MM.1S (cell line): ENCODE measurements around the gene PPP4C.

Experiments used
- DNase-seq: peaks from one replicate; pipeline ENCODE4 v3.0.0-alpha.2; 2015
- H2AFZ ChIP-seq: fragments of 300-600 bp; sonication (generic); 2 replicates; pipeline ENCODE4 v1.6.0; 2016; ENCODE audit warnings: antibody characterized with exemption, low read length
- H3F3A ChIP-seq: fragments of 300-600 bp; sonication (generic); 2 replicates; pipeline ENCODE4 v1.6.1; 2016; ENCODE audit warnings: mild to moderate bottlenecking, antibody characterized with exemption, low read length, moderate library complexity, mixed read lengths; ENCODE audit not compliant: insufficient read depth
- H3K27ac ChIP-seq: fragments of 300-600 bp; sonication (generic); 2 replicates; pipeline ENCODE4 v1.5.1; 2016; ENCODE audit warnings: mild to moderate bottlenecking, low read length
- H3K27me3 ChIP-seq: fragments of 300-600 bp; sonication (generic); replicated peaks from 2 replicates; pipeline ENCODE4 v1.6.0; 2016; ENCODE audit warnings: low read length; ENCODE audit not compliant: insufficient read depth
- H3K36me3 ChIP-seq: fragments of 300-600 bp; sonication (generic); replicated peaks from 2 replicates; pipeline ENCODE4 v1.6.1; 2016; ENCODE audit warnings: mild to moderate bottlenecking, low read length, mixed read lengths; ENCODE audit not compliant: insufficient read depth
- H3K4me1 ChIP-seq: fragments of 300-600 bp; sonication (generic); 2 replicates; pipeline ENCODE4 v1.6.1; 2016; ENCODE audit warnings: low read length, mixed read lengths
- H3K4me2 ChIP-seq: fragments of 300-600 bp; sonication (generic); 2 replicates; pipeline ENCODE4 v1.6.0; 2016; ENCODE audit warnings: low read depth, low read length
- H3K4me3 ChIP-seq: fragments of 300-600 bp; sonication (generic); 2 replicates; pipeline ENCODE4 v1.5.1; 2016; ENCODE audit warnings: low read length, mixed read lengths
- H3K79me2 ChIP-seq: fragments of 300-600 bp; sonication (generic); 2 replicates; pipeline ENCODE4 v1.6.1; 2016; ENCODE audit warnings: mixed run types, low read length, mixed read lengths
- H3K9ac ChIP-seq: fragments of 300-600 bp; sonication (generic); 2 replicates; pipeline ENCODE4 v1.6.1; 2016; ENCODE audit warnings: low read length, mixed read lengths
- H3K9me2 ChIP-seq: fragments of 300-600 bp; sonication (generic); replicated peaks from 2 replicates; pipeline ENCODE4 v1.6.1; 2016; ENCODE audit warnings: mild to moderate bottlenecking, low read length, mixed read lengths; ENCODE audit not compliant: insufficient read depth
- H3K9me3 ChIP-seq: fragments of 300-600 bp; sonication (generic); replicated peaks from 2 replicates; pipeline ENCODE4 v1.6.1; 2016; ENCODE audit warnings: mild to moderate bottlenecking, low read length, mixed read lengths; ENCODE audit not compliant: insufficient read depth
- H4K20me1 ChIP-seq: fragments of 300-600 bp; sonication (generic); 2 replicates; pipeline ENCODE4 v1.6.1; 2016; ENCODE audit warnings: mild to moderate bottlenecking, low read length, moderate library complexity, mixed read lengths; ENCODE audit not compliant: insufficient read depth
- EZH2 ChIP-seq: fragments of 300-600 bp; sonication (generic); optimal IDR thresholded peaks from 2 replicates; pipeline ENCODE3; 2017; ENCODE audit warnings: low read depth, mild to moderate bottlenecking, antibody characterized with exemption, low read length, mixed read lengths
- EZH2phosphoT487 ChIP-seq: fragments of 300-600 bp; sonication (generic); IDR thresholded peaks from 2 replicates; pipeline ENCODE4 v1.6.1; 2018; ENCODE audit warnings: antibody characterized with exemption, low read length
- TF ChIP-seq, protein P1 (sequence below): fragments of 300-600 bp; sonication (generic); IDR thresholded peaks from 2 replicates; pipeline ENCODE4 v1.5.1; 2016; ENCODE audit warnings: antibody characterized with exemption, low read length, mixed read lengths

Gene PPP4C

DNA sequence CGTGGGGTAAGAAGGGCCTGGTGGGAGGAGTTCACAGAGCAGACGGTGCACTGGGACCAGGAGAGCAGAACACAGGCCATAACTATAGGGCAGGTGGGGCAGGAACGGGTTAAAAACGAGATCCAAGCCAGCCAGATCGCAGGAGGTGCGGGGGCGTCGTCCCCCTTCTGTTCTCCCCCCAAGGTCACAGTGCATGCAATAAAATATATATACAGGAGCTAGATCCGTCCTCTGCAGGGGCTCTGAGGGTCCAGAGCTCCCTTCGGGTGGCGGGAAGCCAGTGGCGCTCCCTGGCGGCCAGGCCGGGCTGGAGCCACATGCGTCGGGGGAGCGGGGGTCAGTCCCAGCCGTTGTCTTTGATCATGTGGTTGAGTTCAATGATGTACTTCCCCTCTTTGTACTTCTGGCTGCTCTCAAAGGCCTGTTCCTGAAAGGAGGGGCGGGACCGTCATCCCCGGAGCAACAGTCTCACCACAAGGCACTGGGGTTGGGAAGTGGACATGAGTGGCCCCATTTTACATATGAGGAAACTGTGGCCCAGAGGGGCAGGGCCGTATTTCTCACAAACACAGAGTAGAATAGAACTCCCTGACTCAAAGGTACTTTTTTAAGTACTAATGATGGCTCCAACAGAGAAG lies 16.7 kb downstream of the PPP4C start:
- H3K9me3 ChIP-seq, result no peaks in the 10 kb centered on the region
- H3K27me3 ChIP-seq, result no peaks in the 10 kb centered on the region
- peak overlapping the region; percentile 95 for H3K4me2 ChIP-seq
- no peaks in the 10 kb centered on the region for H3K9me2 ChIP-seq
- peaks cover 24% of the 10 kb centered on the region for H3K4me1 ChIP-seq
- peak overlapping the region; percentile 67 for H3K9ac ChIP-seq
- TF ChIP-seq, protein P1, sequence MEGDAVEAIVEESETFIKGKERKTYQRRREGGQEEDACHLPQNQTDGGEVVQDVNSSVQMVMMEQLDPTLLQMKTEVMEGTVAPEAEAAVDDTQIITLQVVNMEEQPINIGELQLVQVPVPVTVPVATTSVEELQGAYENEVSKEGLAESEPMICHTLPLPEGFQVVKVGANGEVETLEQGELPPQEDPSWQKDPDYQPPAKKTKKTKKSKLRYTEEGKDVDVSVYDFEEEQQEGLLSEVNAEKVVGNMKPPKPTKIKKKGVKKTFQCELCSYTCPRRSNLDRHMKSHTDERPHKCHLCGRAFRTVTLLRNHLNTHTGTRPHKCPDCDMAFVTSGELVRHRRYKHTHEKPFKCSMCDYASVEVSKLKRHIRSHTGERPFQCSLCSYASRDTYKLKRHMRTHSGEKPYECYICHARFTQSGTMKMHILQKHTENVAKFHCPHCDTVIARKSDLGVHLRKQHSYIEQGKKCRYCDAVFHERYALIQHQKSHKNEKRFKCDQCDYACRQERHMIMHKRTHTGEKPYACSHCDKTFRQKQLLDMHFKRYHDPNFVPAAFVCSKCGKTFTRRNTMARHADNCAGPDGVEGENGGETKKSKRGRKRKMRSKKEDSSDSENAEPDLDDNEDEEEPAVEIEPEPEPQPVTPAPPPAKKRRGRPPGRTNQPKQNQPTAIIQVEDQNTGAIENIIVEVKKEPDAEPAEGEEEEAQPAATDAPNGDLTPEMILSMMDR, result peak; percentile 92
- no peak for TF ChIP-seq EZH2
- peaks cover 22% of the 10 kb centered on the region for H3F3A ChIP-seq
- H2AFZ ChIP-seq, result peak overlapping the region; percentile 59
- peaks cover 21% of the 10 kb centered on the region for H3K79me2 ChIP-seq
- H3K27ac ChIP-seq, result peak overlapping the region; percentile 71
- no peaks in the 10 kb centered on the region for H4K20me1 ChIP-seq
- no peaks in the 10 kb centered on the region for H3K36me3 ChIP-seq
- peak overlapping the region; percentile 75 for H3K4me3 ChIP-seq
- peak; percentile 88 for DNase-seq

DNA sequence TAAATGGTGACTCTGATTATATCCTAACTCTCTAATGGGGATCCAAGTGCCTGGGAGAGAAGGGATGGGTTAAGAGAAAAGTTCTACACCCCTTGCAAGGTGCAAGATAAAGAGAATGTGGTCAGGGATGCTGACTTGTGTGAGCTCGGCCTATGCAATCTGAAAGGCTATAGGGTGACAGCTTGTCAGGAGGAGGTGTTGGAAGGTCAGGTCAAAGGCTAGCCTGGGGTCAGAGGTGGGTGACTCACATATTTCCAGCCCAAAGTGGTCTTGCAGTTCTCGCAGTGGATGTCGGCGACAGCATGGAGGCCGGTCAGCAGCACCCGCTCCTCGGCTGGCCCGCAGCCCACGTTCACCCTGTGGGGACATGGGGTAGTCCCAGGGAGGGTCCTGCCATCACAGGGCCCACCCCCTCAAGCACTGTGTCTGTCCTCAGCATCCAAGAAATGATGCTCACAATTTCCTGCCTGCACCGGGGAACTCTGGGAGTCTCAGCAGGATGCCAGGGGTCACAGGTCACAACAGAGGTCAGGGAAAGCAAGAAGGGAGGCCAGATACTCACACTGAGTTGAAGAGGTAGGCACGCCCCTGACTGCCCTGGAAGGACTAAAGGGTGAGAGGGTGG lies 18.9 kb downstream of the PPP4C start:
- no peak overlapping the region for H2AFZ ChIP-seq
- peaks cover 21% of the 10 kb centered on the region for H3K79me2 ChIP-seq
- peak overlapping the region; percentile 95; the same call in 1 of the 2 replicates for H3K9ac ChIP-seq

DNA sequence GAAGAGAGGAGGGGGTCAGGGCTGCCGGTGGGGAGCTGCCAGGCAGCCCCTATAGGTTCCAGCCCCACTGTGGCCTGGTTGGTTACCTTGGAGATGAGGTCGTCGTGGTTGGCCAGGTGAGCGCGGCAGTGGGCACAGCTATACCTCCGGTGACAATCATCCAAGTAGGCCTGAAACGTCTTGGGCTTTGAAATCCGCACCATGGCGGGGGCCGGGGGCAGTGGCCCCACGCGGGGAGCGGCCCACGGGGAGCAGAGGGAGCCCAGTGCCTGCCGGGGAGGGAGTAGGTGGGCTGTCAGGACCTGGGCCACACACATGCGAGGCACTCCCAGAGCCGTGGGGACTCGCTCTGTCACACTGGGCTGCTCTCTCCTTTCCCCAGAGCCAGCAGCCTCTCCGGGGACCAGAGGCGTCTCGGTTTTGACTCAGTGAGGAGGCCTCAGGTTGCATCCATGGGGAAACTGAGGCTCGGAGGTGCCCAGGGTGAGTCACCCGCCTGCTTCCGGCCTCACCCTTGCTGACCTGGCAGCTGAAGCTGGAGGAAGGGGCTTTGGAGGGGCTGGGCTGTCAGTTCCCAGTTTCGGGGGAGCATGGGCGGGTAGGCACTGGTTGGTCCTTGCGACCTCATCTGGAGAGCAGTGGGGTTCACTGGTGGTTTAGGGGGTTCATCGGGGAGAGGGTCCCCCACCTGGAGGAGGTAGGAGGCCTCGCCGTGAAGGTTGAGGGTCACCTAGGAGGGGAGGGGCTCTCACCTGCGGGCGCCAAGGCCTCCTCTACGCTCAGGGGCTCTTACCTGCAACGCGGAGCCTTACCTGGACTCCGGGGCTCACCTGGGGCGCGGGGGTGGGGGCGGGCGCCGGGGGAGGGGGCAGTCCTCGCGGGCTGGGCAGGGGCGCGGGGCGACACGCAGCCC lies 19.6 kb downstream of the PPP4C start:
- Histone ChIP-seq H3K27ac (peak overlapping the region; percentile 55; the same call in 1 of the 2 replicates), H3K4me3 (peak overlapping the region; percentile 99), H3K4me2 (peak overlapping the region; percentile 100), H3K27me3 (no peaks in the 10 kb centered on the region), H2AFZ (peak overlapping the region; percentile 54), H3K9ac (peak overlapping the region; percentile 95), H3K9me3 (no peaks in the 10 kb centered on the region), H3K36me3 (no peaks in the 10 kb centered on the region), H3K9me2 (no peaks in the 10 kb centered on the region), H4K20me1 (no peaks in the 10 kb centered on the region), H3K4me1 (peaks cover 24% of the 10 kb centered on the region), H3K79me2 (peaks cover 21% of the 10 kb centered on the region), H3F3A (peaks cover 22% of the 10 kb centered on the region)
- peak; percentile 30 for DNase-seq
- no peak for TF ChIP-seq EZH2

More for the DNA sequence above, 18.9 kb downstream of the PPP4C start:
- no peaks in the 10 kb centered on the region for H3K9me3 ChIP-seq
- H3K9me2 ChIP-seq, result no peaks in the 10 kb centered on the region
- no peaks in the 10 kb centered on the region for H4K20me1 ChIP-seq
- TF ChIP-seq EZH2 (no peak), EZH2phosphoT487 (no peak)
- TF ChIP-seq, protein P1, result no peak
- peaks cover 24% of the 10 kb centered on the region for H3K4me1 ChIP-seq
- DNase-seq, result no peak
- no peaks in the 10 kb centered on the region for H3K27me3 ChIP-seq
- peak overlapping the region; percentile 100 for H3K4me2 ChIP-seq
- H3K27ac ChIP-seq, result peak overlapping the region; percentile 55; the same call in 1 of the 2 replicates
- H3K4me3 ChIP-seq, result peak overlapping the region; percentile 99
- H3F3A ChIP-seq, result peaks cover 22% of the 10 kb centered on the region
- no peaks in the 10 kb centered on the region for H3K36me3 ChIP-seq
